Erythroblast (primary cell): ENCODE data around the gene REX1BD.

Experiments
- GATA1 ChIP-seq: IDR thresholded peaks from 2 replicates; pipeline ENCODE4 v1.6.1; 2011; ENCODE audit warnings: low read depth, mild to moderate bottlenecking, control low read depth, low read length, moderate library complexity
- POLR2A ChIP-seq: IDR thresholded peaks from 2 replicates; pipeline ENCODE4 v1.6.1; 2011; ENCODE audit warnings: mild to moderate bottlenecking, low read length

GRCh38 chr19:18591735-18592385, 3.3 kb downstream of the REX1BD start:
- TF ChIP-seq POLR2A (no peak), GATA1 (no peak)
